Activated T-cell treated with anti-CD3 and anti-CD28 coated beads, Interleukin-2, amount 50 U/mL, for 24 hours (primary cell): ENCODE data around the gene OGA.
"Not testable (repeated sequence)": the region's sequence is repeated elsewhere in the genome, so short reads cannot be mapped to it uniquely, and the experiment has no call there.

Source experiments
- DNase-seq: peaks from one replicate; pipeline ENCODE4 v3.0.0-alpha.2; 2020
- H3K27ac Mint-ChIP-seq: 2 replicates; pipeline ENCODE4 v1.8.0; 2020; ENCODE audit warnings: mild to moderate bottlenecking, mixed read lengths
- H3K27me3 Mint-ChIP-seq: 2 replicates; pipeline ENCODE4 v1.8.0; 2020; ENCODE audit warnings: mixed read lengths
- H3K36me3 Mint-ChIP-seq: 2 replicates; pipeline ENCODE4 v1.8.0; 2020; ENCODE audit warnings: low read depth, mixed read lengths
- H3K4me1 Mint-ChIP-seq: 2 replicates; pipeline ENCODE4 v1.8.0; 2020; ENCODE audit warnings: low read depth, mixed read lengths
- H3K4me3 Mint-ChIP-seq: 2 replicates; pipeline ENCODE4 v1.8.0; 2020; ENCODE audit warnings: mild to moderate bottlenecking, moderate library complexity, mixed read lengths
- H3K9me3 Mint-ChIP-seq: 2 replicates; pipeline ENCODE4 v1.8.0; 2020; ENCODE audit warnings: mixed read lengths

Gene OGA

GRCh38 chr10:101793526-101793925 is 24.7 kb downstream of the OGA start:
- Mint-ChIP-seq H3K27ac (peak overlapping the region; percentile 40), H3K27me3 (no peaks in the 10 kb centered on the region), H3K4me3 (no peak overlapping the region), H3K9me3 (no peaks in the 10 kb centered on the region), H3K4me1 (peaks cover 10% of the 10 kb centered on the region), H3K36me3 (peaks cover 90% of the 10 kb centered on the region)
- no peak for DNase-seq

DNA sequence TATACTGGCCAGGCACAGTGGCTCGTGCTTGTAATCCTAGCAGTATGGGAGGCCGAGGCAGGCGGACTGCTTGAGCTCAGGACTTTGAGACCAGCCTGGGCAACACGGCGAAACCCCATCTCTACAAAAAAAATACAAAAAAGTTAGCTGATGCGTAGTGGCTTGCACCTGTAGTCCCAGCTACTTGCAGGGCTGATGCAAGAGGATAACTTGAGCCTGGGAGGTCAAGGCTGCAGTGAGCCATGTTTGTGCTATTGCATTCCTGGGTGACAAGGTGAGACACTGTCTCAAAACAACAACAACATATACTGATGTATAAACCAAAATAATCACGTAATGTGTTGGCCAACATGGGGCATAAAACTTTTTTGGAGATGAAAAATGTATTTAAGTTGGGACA is 28.6 kb downstream of the OGA start:
- Mint-ChIP-seq H3K36me3 (peaks cover 90% of the 10 kb centered on the region), H3K4me1 (peaks cover 16% of the 10 kb centered on the region), H3K27me3 (no peaks in the 10 kb centered on the region), H3K9me3 (no peaks in the 10 kb centered on the region), H3K27ac (peak overlapping the region; percentile 33), H3K4me3 (no peak overlapping the region)
- no peak for DNase-seq

DNA sequence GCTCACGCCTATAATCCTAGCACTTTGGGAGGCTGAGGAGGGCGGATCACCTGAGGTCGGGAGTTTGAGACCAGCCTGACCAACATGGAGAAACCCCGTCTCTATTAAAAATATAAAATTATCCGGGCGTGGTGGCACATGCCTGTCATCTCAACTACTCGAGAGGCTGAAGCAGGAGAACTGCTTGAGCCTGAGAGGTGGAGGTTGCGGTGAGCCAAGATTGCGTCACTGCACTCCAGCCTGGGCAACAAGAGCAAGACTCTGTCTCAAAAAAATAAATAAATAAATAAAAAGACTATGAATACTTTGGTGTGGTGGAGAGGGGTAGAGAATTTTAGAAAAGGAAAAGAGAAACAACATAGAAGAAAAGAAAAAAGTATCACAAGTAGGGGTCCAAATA is 29.0 kb downstream of the OGA start:
- peaks cover 90% of the 10 kb centered on the region for H3K36me3 Mint-ChIP-seq

DNA sequence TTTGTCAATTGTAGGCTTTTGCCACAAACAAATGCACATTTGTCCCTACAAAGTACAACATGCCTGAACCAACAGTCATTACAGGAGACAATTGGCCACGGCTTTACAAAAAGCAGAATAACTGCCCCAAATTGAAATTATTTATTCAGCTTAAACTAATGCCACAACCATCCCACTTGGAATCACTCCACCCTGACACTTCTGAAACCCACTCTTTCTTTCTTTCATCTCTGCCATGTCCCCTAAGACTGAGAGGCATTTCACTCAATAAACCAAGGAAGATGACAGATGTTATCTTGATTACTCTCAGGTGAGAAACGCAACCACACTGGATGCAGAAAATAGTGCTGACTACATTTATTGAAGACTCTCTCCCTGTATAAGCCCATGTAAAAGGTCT is 32.4 kb downstream of the OGA start:
- peaks cover 93% of the 10 kb centered on the region for H3K36me3 Mint-ChIP-seq
- H3K4me1 Mint-ChIP-seq = peaks cover 45% of the 10 kb centered on the region
- DNase-seq = no peak
- peak overlapping the region; percentile 99 for H3K27ac Mint-ChIP-seq
- no peaks in the 10 kb centered on the region for H3K9me3 Mint-ChIP-seq
- H3K27me3 Mint-ChIP-seq = no peaks in the 10 kb centered on the region
- no peak overlapping the region for H3K4me3 Mint-ChIP-seq

More for the DNA sequence above, 29.0 kb downstream of the OGA start:
- H3K4me3 Mint-ChIP-seq, H3K27me3 Mint-ChIP-seq, DNase-seq, H3K9me3 Mint-ChIP-seq: not testable (repeated sequence)
- Mint-ChIP-seq H3K4me1 (peaks cover 20% of the 10 kb centered on the region), H3K27ac (peak overlapping the region; percentile 33)

DNA sequence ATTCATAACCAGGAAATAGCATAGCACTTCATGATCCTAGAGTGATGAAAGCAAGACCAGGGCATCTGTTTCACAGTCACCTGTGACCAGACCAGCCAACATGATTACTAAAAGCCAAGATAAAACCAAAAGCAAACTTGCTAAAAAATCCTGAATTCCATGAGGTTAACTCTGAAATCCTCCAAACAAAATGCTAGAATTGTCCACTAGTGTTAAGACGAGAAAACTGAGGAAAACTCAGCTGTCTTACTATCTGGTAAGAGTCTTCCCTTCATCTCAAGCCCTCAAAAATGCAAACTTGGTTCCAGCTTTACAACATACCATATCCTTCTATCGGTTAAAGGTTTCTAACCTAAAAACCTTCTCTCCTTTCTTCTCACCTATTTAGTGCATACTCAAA is 33.7 kb downstream of the OGA start:
- no peaks in the 10 kb centered on the region for H3K27me3 Mint-ChIP-seq
- no peak for DNase-seq
- H3K4me3 Mint-ChIP-seq = peak overlapping the region; percentile 100
- peak overlapping the region; percentile 99 for H3K27ac Mint-ChIP-seq
- peaks cover 93% of the 10 kb centered on the region for H3K36me3 Mint-ChIP-seq
- H3K4me1 Mint-ChIP-seq = peaks cover 57% of the 10 kb centered on the region
- H3K9me3 Mint-ChIP-seq = no peaks in the 10 kb centered on the region

- H3K27ac Mint-ChIP-seq = peak overlapping the region; percentile 99
Measured at GRCh38 chr10:101783736-101784118, 34.5 kb downstream of the OGA start.

GRCh38 chr10:101782811-101783735 is 35.2 kb downstream of the OGA start, which contains the start of gene NPM3:
Gene NPM3 (minus strand): TSS chr10:101783446. CDS start chr10:101783390, 56 bp downstream.
- Mint-ChIP-seq H3K9me3 (no peaks in the 10 kb centered on the region), H3K4me1 (peaks cover 67% of the 10 kb centered on the region), H3K27me3 (peaks cover 11% of the 10 kb centered on the region), H3K36me3 (peaks cover 92% of the 10 kb centered on the region), H3K4me3 (peak within 1 kb of the TSS; percentile 100), H3K27ac (peak within 1 kb of the TSS; percentile 99)
- peak; percentile 89 for DNase-seq

More at GRCh38 chr10:101783736-101784118, 34.5 kb downstream of the OGA start:
- Mint-ChIP-seq H3K4me1 (peaks cover 66% of the 10 kb centered on the region), H3K27me3 (peaks cover 7% of the 10 kb centered on the region), H3K4me3 (peak overlapping the region; percentile 100), H3K36me3 (peaks cover 95% of the 10 kb centered on the region), H3K9me3 (no peaks in the 10 kb centered on the region)
- no peak for DNase-seq

- H3K27me3 Mint-ChIP-seq = peaks cover 20% of the 10 kb centered on the region
- peaks cover 92% of the 10 kb centered on the region for H3K36me3 Mint-ChIP-seq
- DNase-seq = peak; percentile 35
- H3K4me1 Mint-ChIP-seq = peaks cover 64% of the 10 kb centered on the region
- H3K4me3 Mint-ChIP-seq = peak overlapping the region; percentile 100
- no peaks in the 10 kb centered on the region for H3K9me3 Mint-ChIP-seq
- H3K27ac Mint-ChIP-seq = peak overlapping the region; percentile 99
Measured at GRCh38 chr10:101781984-101782810, 36.0 kb downstream of the OGA start.

- Mint-ChIP-seq H3K36me3 (peaks cover 88% of the 10 kb centered on the region), H3K27ac (peak overlapping the region; percentile 99), H3K9me3 (no peaks in the 10 kb centered on the region), H3K4me3 (peak overlapping the region; percentile 100), H3K4me1 (peaks cover 65% of the 10 kb centered on the region), H3K27me3 (peaks cover 26% of the 10 kb centered on the region)
- no peak for DNase-seq
Measured at GRCh38 chr10:101781655-101781983, 36.6 kb downstream of the OGA start.

DNA sequence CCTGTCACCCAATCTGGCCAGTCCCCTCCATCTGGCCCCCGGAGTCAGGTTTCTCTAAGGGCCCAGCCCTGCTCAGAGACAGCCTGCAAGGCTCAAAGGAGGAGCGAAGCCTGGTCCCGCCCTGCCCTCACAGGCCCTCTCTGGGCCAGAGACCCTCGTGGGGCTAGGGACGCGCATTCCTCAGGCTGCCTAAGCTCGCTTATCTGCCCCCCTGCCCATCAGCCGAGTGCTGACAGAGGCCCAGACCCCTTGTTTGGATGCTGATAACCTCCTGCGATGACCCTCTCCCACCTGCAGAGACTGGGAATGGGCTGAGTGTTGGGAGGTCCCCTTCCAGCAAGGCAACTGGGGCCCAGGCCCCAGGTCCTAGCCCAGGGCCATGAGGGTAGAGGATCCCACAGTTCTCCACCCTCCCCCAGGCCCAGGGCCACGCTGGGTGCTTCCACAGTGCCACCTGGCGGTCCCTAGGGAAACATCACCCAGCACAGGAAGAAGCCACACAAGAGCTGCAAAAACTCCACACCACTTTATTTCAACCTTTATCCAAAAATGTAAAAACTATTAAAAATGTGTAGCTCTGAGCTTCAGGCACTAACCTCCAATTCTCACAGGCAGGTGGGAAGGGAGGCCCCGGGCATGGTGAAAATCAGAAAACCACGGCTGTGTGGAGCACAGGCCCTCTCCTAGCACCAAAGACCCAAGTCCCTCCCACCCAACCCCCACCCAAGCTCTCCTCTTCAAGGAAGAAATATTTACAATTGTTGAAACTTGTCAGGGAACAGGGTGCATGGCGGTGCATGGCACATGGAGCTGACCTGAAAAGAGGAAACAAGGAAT is 37.2 kb downstream of the OGA start:
- peaks cover 83% of the 10 kb centered on the region for H3K36me3 Mint-ChIP-seq
- peaks cover 63% of the 10 kb centered on the region for H3K4me1 Mint-ChIP-seq
- H3K4me3 Mint-ChIP-seq = peak overlapping the region; percentile 100
- peaks cover 27% of the 10 kb centered on the region for H3K27me3 Mint-ChIP-seq
- DNase-seq = peak; percentile 84
- H3K9me3 Mint-ChIP-seq = no peaks in the 10 kb centered on the region
- peak overlapping the region; percentile 99 for H3K27ac Mint-ChIP-seq

GRCh38 chr10:101780187-101780817 is 37.9 kb downstream of the OGA start:
- H3K27me3 Mint-ChIP-seq = peaks cover 29% of the 10 kb centered on the region
- peak overlapping the region; percentile 75 for H3K27ac Mint-ChIP-seq
- DNase-seq = no peak
- H3K9me3 Mint-ChIP-seq = no peaks in the 10 kb centered on the region
- H3K36me3 Mint-ChIP-seq = peaks cover 75% of the 10 kb centered on the region
- peak overlapping the region; percentile 100 for H3K4me3 Mint-ChIP-seq
- H3K4me1 Mint-ChIP-seq = peaks cover 60% of the 10 kb centered on the region

DNA sequence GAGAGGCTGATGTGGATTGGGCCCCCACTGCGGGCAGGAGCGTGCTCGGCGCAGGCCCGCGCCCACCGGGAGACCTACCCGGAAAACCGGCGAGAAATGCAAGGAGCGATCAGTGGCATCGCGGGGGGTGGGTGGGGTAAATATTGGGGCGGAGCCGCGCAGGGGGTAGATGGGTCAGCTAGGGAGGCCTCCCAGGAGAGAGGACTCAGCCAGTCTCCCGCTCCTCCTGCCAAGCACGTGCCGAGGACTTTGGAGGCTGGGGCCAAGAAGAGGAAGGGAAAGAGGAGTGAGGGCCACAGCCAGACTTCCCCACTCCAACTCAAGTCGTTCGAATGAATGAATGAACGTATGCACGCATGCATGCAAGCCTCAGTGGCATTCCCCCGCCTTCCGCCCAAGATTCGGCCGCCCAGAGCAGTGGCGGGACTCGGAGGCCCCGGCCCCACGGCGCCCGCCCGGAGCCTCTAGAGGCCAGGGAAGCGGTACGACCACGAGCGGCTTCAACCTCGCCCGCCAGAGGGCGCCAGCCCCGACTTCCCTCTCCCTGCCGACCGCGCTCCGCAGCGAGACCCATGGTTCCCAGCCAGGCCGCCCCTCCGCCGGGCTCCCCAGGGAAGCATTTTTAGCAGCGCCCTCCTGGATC is 38.6 kb downstream of the OGA start:
- Mint-ChIP-seq H3K36me3 (peaks cover 69% of the 10 kb centered on the region), H3K4me3 (peak overlapping the region; percentile 100), H3K27ac (peak overlapping the region; percentile 75), H3K27me3 (peaks cover 35% of the 10 kb centered on the region), H3K4me1 (peaks cover 61% of the 10 kb centered on the region), H3K9me3 (no peaks in the 10 kb centered on the region)
- DNase-seq = peak; percentile 91

- Mint-ChIP-seq H3K4me1 (peaks cover 61% of the 10 kb centered on the region), H3K27me3 (peaks cover 42% of the 10 kb centered on the region), H3K9me3 (no peaks in the 10 kb centered on the region), H3K36me3 (peaks cover 62% of the 10 kb centered on the region), H3K4me3 (peak overlapping the region; percentile 100), H3K27ac (peak overlapping the region; percentile 6)
- peak; percentile 59 for DNase-seq
Measured at GRCh38 chr10:101778781-101779543, 39.3 kb downstream of the OGA start.
